ENCODE data around the gene ANGPT4. TPM values are rescaled to one million over a fixed set of nuclear protein-coding genes. Genes with fewer than 3 reads are reported as not detected.

Gene ANGPT4
- total RNA-seq, 2 donors from 2014 or later: 1.4 to 1.6 TPM

- DNase-seq (ENCODE audit: low spot score) (no peak), ATAC-seq (ENCODE audit: insufficient number of reproducible peaks, low FRiP score, low read depth) (no peak)
- Histone ChIP-seq H3K4me1 (ENCODE audit: control insufficient read depth in 1 of 2, low read depth in 2 of 2) (no peaks in the 10 kb centered on the region), H3K36me3 (no peaks in the 10 kb centered on the region), H3K27ac (no peak overlapping the region), H3K9me3 (no peaks in the 10 kb centered on the region), H3K4me3 (no peak overlapping the region), H3K27me3 (replicated peaks; ENCODE audit: insufficient read depth) (no peaks in the 10 kb centered on the region)
- no peak for TF ChIP-seq CTCF (IDR thresholded peaks at IDR 0.05)
These were observed 91.6 kb downstream of the ANGPT4 start for GRCh38 chr20:824490-824889.

- Histone ChIP-seq H3K4me3 (no peak overlapping the region), H3K9me3 (no peaks in the 10 kb centered on the region), H3K4me1 (ENCODE audit: control insufficient read depth in 1 of 2, low read depth in 2 of 2) (no peaks in the 10 kb centered on the region), H3K27me3 (replicated peaks; ENCODE audit: insufficient read depth) (no peaks in the 10 kb centered on the region), H3K36me3 (no peaks in the 10 kb centered on the region), H3K27ac (no peak overlapping the region)
- no peak for DNase-seq (ENCODE audit: low spot score)
- ATAC-seq (ENCODE audit: insufficient number of reproducible peaks, low FRiP score, low read depth): no peak
- TF ChIP-seq CTCF (IDR thresholded peaks at IDR 0.05): no peak
These were observed 92.6 kb downstream of the ANGPT4 start for GRCh38 chr20:823574-823902.

- H3K4me1 ChIP-seq (ENCODE audit: control insufficient read depth in 1 of 2, low read depth in 2 of 2): no peaks in the 10 kb centered on the region
These were observed 93.2 kb downstream of the ANGPT4 start for GRCh38 chr20:822651-823573.

GRCh38 chr20:821731-822065, 94.4 kb downstream of the ANGPT4 start:
- Histone ChIP-seq H3K4me3 (no peak overlapping the region), H3K27ac (no peak overlapping the region), H3K4me1 (ENCODE audit: control insufficient read depth in 1 of 2, low read depth in 2 of 2) (no peaks in the 10 kb centered on the region), H3K27me3 (replicated peaks; ENCODE audit: insufficient read depth) (no peaks in the 10 kb centered on the region), H3K36me3 (no peaks in the 10 kb centered on the region), H3K9me3 (no peaks in the 10 kb centered on the region)
- TF ChIP-seq CTCF (IDR thresholded peaks at IDR 0.05): no peak
- no peak for DNase-seq (ENCODE audit: low spot score)
- ATAC-seq (ENCODE audit: insufficient number of reproducible peaks, low FRiP score, low read depth): no peak

More at GRCh38 chr20:822651-823573, 93.2 kb downstream of the ANGPT4 start:
- ATAC-seq (ENCODE audit: insufficient number of reproducible peaks, low FRiP score, low read depth) (no peak), DNase-seq (ENCODE audit: low spot score) (no peak)
- TF ChIP-seq CTCF (IDR thresholded peaks at IDR 0.05): no peak
- H3K36me3 ChIP-seq: no peaks in the 10 kb centered on the region
- H3K27ac ChIP-seq: no peak overlapping the region
- H3K9me3 ChIP-seq: no peaks in the 10 kb centered on the region
- H3K27me3 ChIP-seq (replicated peaks; ENCODE audit: insufficient read depth): no peaks in the 10 kb centered on the region
- no peak overlapping the region for H3K4me3 ChIP-seq

GRCh38 chr20:821046-821730, 94.9 kb downstream of the ANGPT4 start:
- ATAC-seq (ENCODE audit: insufficient number of reproducible peaks, low FRiP score, low read depth) (no peak), DNase-seq (ENCODE audit: low spot score) (no peak)
- TF ChIP-seq CTCF (IDR thresholded peaks at IDR 0.05): no peak
- Histone ChIP-seq H3K36me3 (no peaks in the 10 kb centered on the region), H3K4me3 (no peak overlapping the region), H3K9me3 (no peaks in the 10 kb centered on the region), H3K27me3 (replicated peaks; ENCODE audit: insufficient read depth) (no peaks in the 10 kb centered on the region), H3K4me1 (ENCODE audit: control insufficient read depth in 1 of 2, low read depth in 2 of 2) (no peaks in the 10 kb centered on the region), H3K27ac (no peak overlapping the region)
